GM19468 (cell line): ENCODE measurements around the gene PIK3R4.

ENCODE experiments used
- ATAC-seq: cut with Tn5 transposase; IDR thresholded peaks from one replicate; pipeline ENCODE4 v1.9.1; 2021; ENCODE audit warnings: mild to moderate bottlenecking, moderate library complexity, moderate number of reproducible peaks; ENCODE audit not compliant: unreplicated experiment; ENCODE audit errors: extremely low read depth

PIK3R4 gene

GRCh38 chr3:130648293-130648692, 98.3 kb downstream of the PIK3R4 start:
- ATAC-seq = no peak

DNA sequence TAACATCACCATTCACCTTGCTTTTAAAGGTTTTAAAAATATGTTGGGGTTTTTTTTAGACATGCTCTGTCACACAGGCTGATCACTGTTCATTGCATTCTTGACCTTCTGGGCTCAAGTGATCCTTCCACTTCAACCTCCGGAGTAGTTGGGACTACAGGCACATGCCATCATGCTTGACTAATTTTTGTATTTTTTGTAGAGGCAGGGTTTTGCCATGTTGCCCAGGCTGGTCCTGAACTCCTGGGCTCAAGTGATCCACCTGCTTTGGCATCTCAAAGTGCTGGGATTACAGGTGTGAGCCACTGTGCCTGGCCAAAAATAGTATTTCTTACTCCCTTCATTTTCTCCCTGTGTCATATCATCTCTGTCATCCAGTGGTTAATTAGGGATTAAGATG, 101.4 kb downstream of the PIK3R4 start:
- no peak for ATAC-seq

DNA sequence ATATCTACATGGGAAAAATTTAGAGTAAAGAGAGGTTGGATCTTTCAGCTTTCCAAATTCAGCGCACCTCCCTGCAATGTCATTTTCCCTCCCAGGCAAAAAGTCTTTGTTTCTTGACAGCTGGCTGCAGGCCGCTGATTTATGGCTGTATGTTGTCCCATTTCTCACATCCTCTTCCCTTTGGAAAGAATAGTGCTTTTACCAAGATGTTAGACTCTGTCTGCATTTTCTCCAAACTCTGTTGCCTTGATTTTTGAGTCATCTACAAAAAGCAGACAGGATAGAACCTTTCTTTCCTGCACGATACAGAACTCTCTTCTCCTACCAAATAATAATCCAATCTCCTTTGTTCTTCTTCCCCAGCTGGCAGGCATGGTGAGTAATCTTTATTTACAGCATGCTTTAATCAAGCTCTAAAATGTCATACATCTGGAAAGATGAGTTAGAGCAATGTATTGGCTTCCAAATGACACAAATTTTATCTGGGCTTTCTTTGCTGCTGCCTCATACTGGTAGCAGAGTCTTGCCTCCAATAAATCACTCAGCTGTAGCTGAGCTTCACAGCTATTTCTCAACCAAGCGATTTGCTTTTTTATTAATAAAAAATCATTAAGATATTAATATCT, 101.9 kb downstream of the PIK3R4 start:
- no peak for ATAC-seq

DNA sequence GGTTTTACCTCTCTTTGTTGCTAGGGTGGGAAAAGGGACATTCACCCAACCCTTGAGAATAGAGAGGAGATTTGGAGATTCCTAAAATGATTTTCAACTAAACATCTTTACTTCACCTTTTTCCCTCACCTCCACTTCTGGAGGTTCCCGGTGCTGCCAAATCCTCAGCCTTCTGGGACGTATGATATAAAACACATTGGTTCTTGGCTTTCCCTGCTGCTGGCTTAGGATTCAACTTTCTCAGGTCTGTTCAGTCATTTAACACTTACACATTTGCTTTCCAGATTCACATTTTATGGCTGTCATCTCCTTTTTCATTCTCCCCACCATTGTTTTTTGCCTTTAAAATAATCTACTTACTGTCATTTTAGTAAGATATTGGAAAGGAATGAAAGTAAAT, 106.6 kb downstream of the PIK3R4 start:
- ATAC-seq = no peak

GRCh38 chr3:130636480-130637234, 110.0 kb downstream of the PIK3R4 start:
- no peak for ATAC-seq

- no peak for ATAC-seq
Measured at GRCh38 chr3:130635978-130636377, 110.7 kb downstream of the PIK3R4 start.

DNA sequence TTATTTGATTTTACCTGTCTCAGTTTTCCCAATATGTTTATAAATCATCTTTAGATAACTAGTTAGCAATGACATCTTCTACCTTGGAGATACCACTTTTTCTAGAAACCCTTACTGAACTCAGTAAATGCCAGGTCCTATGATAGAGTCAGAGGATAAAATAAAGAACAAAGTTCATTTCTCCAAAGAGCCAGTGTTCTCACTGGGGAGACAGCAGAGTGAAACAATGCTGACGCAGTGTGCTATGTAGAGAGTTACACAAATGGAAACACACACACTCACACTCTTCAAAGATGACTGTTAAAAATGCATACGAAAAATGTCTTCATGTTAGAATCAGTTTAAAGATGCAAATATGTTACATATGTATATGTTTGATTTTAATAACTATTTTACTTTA, 111.3 kb downstream of the PIK3R4 start:
- no peak for ATAC-seq
